Upper lobe of right lung (tissue), 1 donor: ENCODE data around the gene FLII. TPM values are rescaled to one million over a fixed set of nuclear protein-coding genes. Genes with fewer than 3 reads are reported as not detected.

Source experiments
- ATAC-seq: fragments of 200-7000 bp; cut with Tn5 transposase; one replicate; pipeline ENCODE4 v1.9.1; 2020; ENCODE audit warnings: mild to moderate bottlenecking, moderate library complexity
- DNase-seq: peaks from one replicate; pipeline ENCODE4 v3.0.0-alpha.2; 2020
- H3K27ac ChIP-seq: fragments of 200-600 bp; one replicate; pipeline ENCODE4 v1.8.0; 2022
- H3K27me3 ChIP-seq: fragments of 200-600 bp; one replicate; pipeline ENCODE4 v1.8.0; 2022; ENCODE audit warnings: mild to moderate bottlenecking
- H3K36me3 ChIP-seq: fragments of 200-600 bp; one replicate; pipeline ENCODE4 v1.8.0; 2022
- H3K4me1 ChIP-seq: fragments of 200-600 bp; one replicate; pipeline ENCODE4 v1.8.0; 2022
- H3K4me3 ChIP-seq: fragments of 200-600 bp; one replicate; pipeline ENCODE4 v1.8.0; 2022; ENCODE audit warnings: mild to moderate bottlenecking
- H3K9me3 ChIP-seq: fragments of 200-600 bp; one replicate; pipeline ENCODE4 v1.8.0; 2022
- intact Hi-C: fragments of 100-400 bp; cut with DNase I; formaldehyde crosslinking; loops from one replicate; pipeline ENCODE4 v1.11.0; 2022
- total RNA-seq: library from RNA; stranded (reverse); fragmentation: NEBNext Ultra II Directional; extraction: Animal tissue kit (Norgen Biotek cat#: 25700); gene quantifications from one replicate; pipeline ENCODE4 v1.2.1, GENCODE V29; 2021
- TF ChIP-seq, protein P1 (sequence below): fragments of 200-600 bp; IDR thresholded peaks from one replicate; pipeline ENCODE4 v1.8.0; 2022; ENCODE audit warnings: antibody characterized with exemption
- donor health status: DM: no; HTN: yes; CAD: no; lungs with severe emphysema.

The FLII gene
- total RNA-seq, 1 donor from 2014 or later, result 295 TPM

DNA sequence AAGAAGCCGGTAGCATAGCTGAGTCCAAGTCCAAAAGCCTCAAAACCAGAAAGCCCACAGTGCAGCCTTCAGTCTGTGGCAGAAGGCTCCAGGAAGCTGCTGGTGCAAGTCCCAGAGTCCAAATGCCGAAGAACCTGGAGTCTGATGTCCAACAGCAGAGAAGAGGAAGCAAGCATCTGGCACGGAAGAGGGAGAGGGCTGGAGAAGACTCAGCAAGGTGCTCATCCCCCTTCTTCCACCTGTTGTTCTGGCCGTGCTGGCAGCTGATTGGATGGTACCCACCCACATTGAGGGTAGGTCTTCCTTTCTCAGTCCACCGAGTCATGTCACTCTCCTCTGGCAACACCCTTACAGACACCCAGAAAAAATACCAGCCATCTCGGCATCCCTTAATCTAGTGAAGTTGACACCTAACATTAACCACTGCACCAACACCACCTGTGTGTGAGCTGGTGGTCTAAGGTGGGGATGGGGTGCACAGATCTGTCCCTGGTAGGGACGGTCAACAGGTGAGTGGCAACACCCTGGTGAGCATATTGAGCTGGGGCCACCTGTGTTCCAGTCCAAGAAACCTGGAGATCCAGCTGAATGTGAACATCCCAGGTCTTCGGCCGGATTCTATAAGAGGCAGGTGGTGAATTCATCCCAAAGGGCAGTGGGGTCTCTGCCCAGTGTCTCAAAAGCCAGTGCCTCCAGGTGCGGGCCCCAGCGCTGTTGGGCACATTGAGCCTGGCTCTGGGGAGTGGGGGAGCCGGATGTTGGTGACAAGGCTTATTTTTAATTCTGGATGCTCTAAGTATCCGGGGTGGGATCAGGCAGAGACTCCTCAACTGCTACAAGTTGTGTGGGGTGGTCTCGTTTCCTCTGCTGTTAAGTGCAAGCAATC, 11.8 kb upstream of the FLII start:
- Histone ChIP-seq H3K9me3 (no peaks in the 10 kb centered on the region), H3K27me3 (no peaks in the 10 kb centered on the region), H3K36me3 (peaks cover 21% of the 10 kb centered on the region), H3K4me1 (no peaks in the 10 kb centered on the region), H3K4me3 (no peak overlapping the region), H3K27ac (no peak overlapping the region)
- TF ChIP-seq, protein P1, sequence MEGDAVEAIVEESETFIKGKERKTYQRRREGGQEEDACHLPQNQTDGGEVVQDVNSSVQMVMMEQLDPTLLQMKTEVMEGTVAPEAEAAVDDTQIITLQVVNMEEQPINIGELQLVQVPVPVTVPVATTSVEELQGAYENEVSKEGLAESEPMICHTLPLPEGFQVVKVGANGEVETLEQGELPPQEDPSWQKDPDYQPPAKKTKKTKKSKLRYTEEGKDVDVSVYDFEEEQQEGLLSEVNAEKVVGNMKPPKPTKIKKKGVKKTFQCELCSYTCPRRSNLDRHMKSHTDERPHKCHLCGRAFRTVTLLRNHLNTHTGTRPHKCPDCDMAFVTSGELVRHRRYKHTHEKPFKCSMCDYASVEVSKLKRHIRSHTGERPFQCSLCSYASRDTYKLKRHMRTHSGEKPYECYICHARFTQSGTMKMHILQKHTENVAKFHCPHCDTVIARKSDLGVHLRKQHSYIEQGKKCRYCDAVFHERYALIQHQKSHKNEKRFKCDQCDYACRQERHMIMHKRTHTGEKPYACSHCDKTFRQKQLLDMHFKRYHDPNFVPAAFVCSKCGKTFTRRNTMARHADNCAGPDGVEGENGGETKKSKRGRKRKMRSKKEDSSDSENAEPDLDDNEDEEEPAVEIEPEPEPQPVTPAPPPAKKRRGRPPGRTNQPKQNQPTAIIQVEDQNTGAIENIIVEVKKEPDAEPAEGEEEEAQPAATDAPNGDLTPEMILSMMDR, result no peak
- intact Hi-C loops, result no loop called here
- DNase-seq, result no peak
- no peak for ATAC-seq

DNA sequence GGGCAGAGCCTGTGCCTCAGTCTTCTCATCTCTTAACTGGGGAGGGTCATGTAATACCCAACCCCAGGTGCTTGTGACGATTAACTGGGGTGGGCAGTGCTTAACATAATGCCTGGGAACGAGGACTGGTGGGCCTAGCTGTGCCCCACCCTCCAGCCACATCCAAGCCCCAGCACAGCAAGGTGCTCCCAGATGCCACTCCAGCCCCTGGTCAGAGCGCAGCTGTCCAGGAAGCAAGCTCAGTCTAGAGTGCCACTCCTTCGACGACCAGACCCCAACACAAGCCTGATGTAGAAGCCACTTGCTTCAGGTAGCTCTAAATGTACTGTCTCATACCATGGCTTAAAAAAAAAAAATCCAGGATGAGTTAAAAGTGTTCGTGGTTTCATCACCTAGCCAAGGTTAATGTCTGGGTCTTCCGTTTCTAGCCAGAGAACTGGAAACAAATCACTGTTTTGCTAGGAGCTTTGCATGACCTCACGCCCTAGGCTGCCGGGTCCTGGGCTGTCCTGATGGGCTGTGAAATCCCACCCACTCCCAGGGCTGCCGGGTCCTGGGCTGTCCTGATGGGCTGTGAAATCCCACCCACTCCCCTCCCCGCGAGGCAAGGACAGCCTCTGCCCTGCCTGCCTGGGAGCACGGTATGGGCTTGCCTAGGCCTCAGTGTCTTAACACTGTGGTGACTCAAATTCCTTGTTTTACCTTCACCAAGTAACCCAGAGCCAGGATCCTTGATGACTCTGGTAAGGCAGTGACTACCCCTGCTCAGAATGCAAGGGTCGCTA, 9.6 kb upstream of the FLII start:
- intact Hi-C loops, result no loop called here
- no peaks in the 10 kb centered on the region for H3K27me3 ChIP-seq
- no peak for ATAC-seq
- no peaks in the 10 kb centered on the region for H3K9me3 ChIP-seq
- peaks cover 29% of the 10 kb centered on the region for H3K36me3 ChIP-seq
- H3K4me1 ChIP-seq, result no peaks in the 10 kb centered on the region
- DNase-seq, result no peak
- no peak overlapping the region for H3K27ac ChIP-seq
- TF ChIP-seq, protein P1, result no peak
- no peak overlapping the region for H3K4me3 ChIP-seq

DNA sequence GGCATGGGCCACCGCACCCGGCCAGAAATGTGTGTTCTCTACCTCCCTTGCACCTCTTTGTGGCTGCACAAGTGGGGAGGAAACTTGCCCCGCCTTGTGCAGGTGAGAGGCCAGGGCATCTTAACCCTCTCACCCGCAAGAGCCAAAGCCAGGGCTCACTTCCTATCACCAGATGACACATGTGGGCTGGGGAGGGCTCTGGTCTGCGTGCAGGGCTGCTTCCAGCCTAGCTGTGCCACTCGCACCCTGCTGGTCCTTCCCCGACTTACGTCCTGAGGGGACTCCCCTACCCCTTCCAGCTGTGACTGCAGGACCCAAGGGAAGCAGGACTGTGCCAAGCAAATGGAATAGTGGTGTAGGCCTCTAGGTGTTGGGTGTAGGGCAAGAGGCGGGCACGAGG, 8.8 kb upstream of the FLII start:
- intact Hi-C loops, result no loop called here
- Histone ChIP-seq H3K4me3 (no peak overlapping the region), H3K27me3 (no peaks in the 10 kb centered on the region), H3K36me3 (peaks cover 32% of the 10 kb centered on the region), H3K27ac (no peak overlapping the region), H3K4me1 (peaks cover 2% of the 10 kb centered on the region), H3K9me3 (no peaks in the 10 kb centered on the region)
- TF ChIP-seq, protein P1, result no peak
- ATAC-seq, result no peak
- DNase-seq, result no peak

DNA sequence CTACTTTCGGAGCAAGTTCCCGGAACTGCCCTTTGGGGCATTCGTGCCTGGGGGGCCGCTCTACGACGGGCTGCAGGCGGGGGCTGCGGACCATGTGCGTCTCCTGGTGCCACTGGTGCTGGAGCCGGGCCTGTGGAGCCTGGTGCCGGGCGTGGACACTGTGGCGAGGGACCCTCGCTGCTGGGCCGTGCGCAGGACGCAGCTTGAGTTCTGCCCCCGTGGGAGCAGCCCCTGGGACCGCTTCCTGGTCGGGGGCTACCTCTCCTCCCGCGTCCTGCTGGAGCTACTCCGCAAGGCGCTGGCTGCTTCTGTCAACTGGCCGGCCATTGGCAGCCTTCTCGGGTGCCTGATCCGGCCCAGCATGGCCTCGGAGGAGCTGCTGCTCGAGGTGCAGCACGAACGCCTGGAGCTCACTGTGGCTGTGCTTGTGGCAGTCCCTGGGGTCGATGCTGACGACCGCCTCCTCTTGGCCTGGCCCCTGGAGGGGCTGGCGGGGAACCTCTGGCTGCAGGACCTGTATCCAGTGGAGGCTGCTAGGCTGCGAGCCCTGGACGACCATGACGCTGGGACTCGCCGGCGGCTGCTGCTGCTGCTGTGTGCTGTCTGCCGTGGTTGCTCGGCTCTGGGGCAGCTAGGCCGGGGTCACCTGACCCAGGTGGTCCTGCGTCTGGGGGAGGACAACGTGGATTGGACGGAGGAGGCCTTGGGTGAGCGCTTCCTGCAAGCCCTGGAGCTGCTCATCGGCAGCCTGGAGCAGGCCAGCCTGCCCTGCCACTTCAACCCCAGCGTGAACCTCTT, 5.5 kb upstream of the FLII start:
- Histone ChIP-seq H3K9me3 (no peaks in the 10 kb centered on the region), H3K27me3 (no peaks in the 10 kb centered on the region), H3K4me3 (no peak overlapping the region), H3K36me3 (peaks cover 32% of the 10 kb centered on the region), H3K27ac (no peak overlapping the region), H3K4me1 (peaks cover 25% of the 10 kb centered on the region)
- intact Hi-C loops, result no loop called here
- ATAC-seq, result no peak
- TF ChIP-seq, protein P1, result no peak
- no peak for DNase-seq

GRCh38 chr17:18262641-18263040, 4.1 kb upstream of the FLII start:
- Histone ChIP-seq H3K36me3 (peaks cover 32% of the 10 kb centered on the region), H3K9me3 (no peaks in the 10 kb centered on the region), H3K4me1 (peaks cover 28% of the 10 kb centered on the region), H3K27me3 (no peaks in the 10 kb centered on the region), H3K4me3 (no peak overlapping the region), H3K27ac (no peak overlapping the region)
- peak; percentile 84 for DNase-seq
- TF ChIP-seq, protein P1, result no peak
- intact Hi-C loops, result no loop called here
- no peak for ATAC-seq
